Caco-2 (cell line): ENCODE data around the gene NMNAT2. TPM values are rescaled to one million over a fixed set of nuclear protein-coding genes. Genes with fewer than 3 reads are reported as not detected.
A peak's percentile ranks its signal among the peaks of the same experiment; 100 is the strongest.

Experiments used
- BruUV-seq: library from RNA; stranded (reverse); fragments of 400-500 nt; replicated peaks from 2 replicates; lab custom pipeline; 2021; lab: Mats Ljungman, UMichigan
- CTCF ChIA-PET: fragments of 300-600 bp; sonication (Branson Sonifier 250); formaldehyde crosslinking; loops from one replicate; lab custom pipeline; 2022; ENCODE audit warnings: antibody characterized with exemption; lab: Charles Lee
- POLR2A ChIA-PET: fragments of 300-600 bp; sonication (Branson Sonifier 250); formaldehyde crosslinking; loops from one replicate; lab custom pipeline; 2022; ENCODE audit warnings: antibody characterized with exemption; lab: Charles Lee
- DNase-seq, 2 experiments: peaks; one replicate each; pipeline versions ENCODE4 v3.0.0 to v3.0.0-alpha.2; 2020 to 2022
- H3K27me3 ChIP-seq: replicated peaks from 2 replicates; pipeline ENCODE4 v1.6.0; 2011; ENCODE audit warnings: low read length; ENCODE audit not compliant: control insufficient read depth, insufficient read depth
- H3K36me3 ChIP-seq: 2 replicates; pipeline ENCODE4 v1.5.1; 2011; ENCODE audit warnings: low read length; ENCODE audit not compliant: control insufficient read depth, insufficient read depth
- H3K4me1 ChIP-seq: fragments of 250-450 bp; sonication (Bioruptor Pico); 2 replicates; pipeline ENCODE4 v1.5.1; 2020; ENCODE audit warnings: mild to moderate bottlenecking
- H3K4me3 ChIP-seq: 2 replicates; pipeline ENCODE4 v1.5.1; 2011; ENCODE audit warnings: low read depth, mild to moderate bottlenecking, control low read depth, low read length
- H3K9me3 ChIP-seq: fragments of 250-450 bp; sonication (Bioruptor Pico); 2 replicates; pipeline ENCODE4 v1.5.1; 2020; ENCODE audit warnings: mild to moderate bottlenecking, moderate library complexity
- H3K27ac Mint-ChIP-seq: one replicate; pipeline ENCODE4 v1.8.0; 2022; ENCODE audit warnings: mixed read lengths; ENCODE audit not compliant: unreplicated experiment
- H3K27me3 Mint-ChIP-seq: one replicate; pipeline ENCODE4 v1.8.0; 2022; ENCODE audit warnings: mixed read lengths; ENCODE audit not compliant: insufficient read depth, unreplicated experiment
- H3K36me3 Mint-ChIP-seq: one replicate; pipeline ENCODE4 v1.8.0; 2022; ENCODE audit warnings: mild to moderate bottlenecking, mixed read lengths; ENCODE audit not compliant: insufficient read depth, unreplicated experiment
- H3K4me1 Mint-ChIP-seq: one replicate; pipeline ENCODE4 v1.8.0; 2022; ENCODE audit warnings: low read depth, mixed read lengths; ENCODE audit not compliant: unreplicated experiment
- H3K4me3 Mint-ChIP-seq: one replicate; pipeline ENCODE4 v1.8.0; 2022; ENCODE audit warnings: mild to moderate bottlenecking, moderate library complexity, mixed read lengths; ENCODE audit not compliant: unreplicated experiment
- H3K9me3 Mint-ChIP-seq: one replicate; pipeline ENCODE4 v1.8.0; 2022; ENCODE audit warnings: mixed read lengths; ENCODE audit not compliant: unreplicated experiment
- intact Hi-C: fragments of 100-400 bp; cut with micrococcal nuclease; formaldehyde crosslinking; loops from one replicate; pipeline ENCODE4 v1.10.0; 2022; ENCODE audit not compliant: unreplicated experiment
- total RNA-seq: library from RNA; stranded (reverse); gene quantifications from 2 replicates; pipeline ENCODE4 v1.2.3, GENCODE V29; 2022
- TF ChIP-seq, protein P1 (sequence below), 2 experiments: fragments of 200-600 bp in 1 of 2; IDR thresholded peaks; 1 replicate in 1 of 2; 2 replicates in 1 of 2; pipeline versions ENCODE4 v1.5.1 to v1.8.0; 2011 to 2022; ENCODE audit warnings: antibody characterized with exemption in 1 of 2, control low read depth in 1 of 2, inconsistent platforms in 1 of 2, low read depth in 1 of 2, low read length in 1 of 2, mild to moderate bottlenecking in 1 of 2, moderate library complexity in 1 of 2; ENCODE audit not compliant: insufficient read depth in 1 of 2, severe bottlenecking in 1 of 2, unreplicated experiment in 1 of 2

NMNAT2 gene
- total RNA-seq, 1 experiment from 2014 or later: 16.4 TPM

DNA sequence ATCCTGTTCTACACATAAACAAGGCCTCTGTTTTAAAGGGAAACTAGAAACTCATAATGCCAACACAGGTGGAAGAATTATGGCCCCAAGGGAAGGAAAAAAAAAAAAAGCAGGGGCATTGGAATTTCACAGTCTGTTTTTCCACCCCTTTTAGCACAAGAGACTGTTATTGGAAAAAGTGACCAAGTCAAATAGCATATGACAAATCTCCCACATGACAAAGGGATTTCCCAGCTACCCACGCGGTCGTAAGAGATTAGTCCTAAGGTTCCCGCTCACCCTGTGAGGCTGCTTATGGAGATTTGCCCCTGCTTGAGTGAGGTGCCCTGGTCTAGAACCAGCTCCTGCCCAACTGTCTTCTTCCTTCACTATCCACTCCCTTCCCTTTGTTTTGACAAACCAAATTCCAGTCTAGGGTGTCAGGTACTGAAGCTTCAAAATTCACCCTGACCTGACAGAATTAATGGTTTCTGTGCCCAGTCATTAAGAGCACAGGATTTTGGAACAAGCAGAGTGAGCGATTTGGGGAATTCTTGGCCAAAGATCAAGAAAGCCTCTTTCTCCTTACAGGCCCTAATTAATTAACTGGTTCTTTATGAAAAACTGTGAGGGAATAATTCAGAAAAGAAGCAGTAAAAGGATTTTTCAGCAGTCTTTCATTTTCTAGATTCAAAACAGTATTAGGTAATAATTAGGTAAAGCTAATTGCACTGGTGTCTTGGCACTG lies 107.3 kb downstream of the NMNAT2 start:
- Histone ChIP-seq H3K9me3 (no peaks in the 10 kb centered on the region), H3K36me3 (no peaks in the 10 kb centered on the region), H3K4me1 (no peaks in the 10 kb centered on the region), H3K4me3 (no peak overlapping the region), H3K27me3 (no peaks in the 10 kb centered on the region)
- no peaks in the 10 kb centered on the region for H3K9me3 Mint-ChIP-seq
- POLR2A ChIA-PET: no interaction called here
- TF ChIP-seq, protein P1, sequence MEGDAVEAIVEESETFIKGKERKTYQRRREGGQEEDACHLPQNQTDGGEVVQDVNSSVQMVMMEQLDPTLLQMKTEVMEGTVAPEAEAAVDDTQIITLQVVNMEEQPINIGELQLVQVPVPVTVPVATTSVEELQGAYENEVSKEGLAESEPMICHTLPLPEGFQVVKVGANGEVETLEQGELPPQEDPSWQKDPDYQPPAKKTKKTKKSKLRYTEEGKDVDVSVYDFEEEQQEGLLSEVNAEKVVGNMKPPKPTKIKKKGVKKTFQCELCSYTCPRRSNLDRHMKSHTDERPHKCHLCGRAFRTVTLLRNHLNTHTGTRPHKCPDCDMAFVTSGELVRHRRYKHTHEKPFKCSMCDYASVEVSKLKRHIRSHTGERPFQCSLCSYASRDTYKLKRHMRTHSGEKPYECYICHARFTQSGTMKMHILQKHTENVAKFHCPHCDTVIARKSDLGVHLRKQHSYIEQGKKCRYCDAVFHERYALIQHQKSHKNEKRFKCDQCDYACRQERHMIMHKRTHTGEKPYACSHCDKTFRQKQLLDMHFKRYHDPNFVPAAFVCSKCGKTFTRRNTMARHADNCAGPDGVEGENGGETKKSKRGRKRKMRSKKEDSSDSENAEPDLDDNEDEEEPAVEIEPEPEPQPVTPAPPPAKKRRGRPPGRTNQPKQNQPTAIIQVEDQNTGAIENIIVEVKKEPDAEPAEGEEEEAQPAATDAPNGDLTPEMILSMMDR (IDR thresholded peaks at IDR 0.05; ENCODE audit: insufficient read depth in 1 of 2, low read depth in 1 of 2, low read length in 1 of 2, severe bottlenecking in 1 of 2, unreplicated experiment in 1 of 2): no peak
- no peaks in the 10 kb centered on the region for H3K4me1 Mint-ChIP-seq
- BruUV-seq: no TSS peak
- H3K27ac Mint-ChIP-seq: no peak overlapping the region
- no peak overlapping the region for H3K4me3 Mint-ChIP-seq
- H3K36me3 Mint-ChIP-seq: peaks cover 6% of the 10 kb centered on the region
- no peak for DNase-seq
- intact Hi-C loops: no loop called here
- no peaks in the 10 kb centered on the region for H3K27me3 Mint-ChIP-seq
- CTCF ChIA-PET: interaction anchor here (0.8 kb wide), 1 partner anchor 23 kb away, joined by 3 read pairs; no protein-coding TSS in a partner anchor

DNA sequence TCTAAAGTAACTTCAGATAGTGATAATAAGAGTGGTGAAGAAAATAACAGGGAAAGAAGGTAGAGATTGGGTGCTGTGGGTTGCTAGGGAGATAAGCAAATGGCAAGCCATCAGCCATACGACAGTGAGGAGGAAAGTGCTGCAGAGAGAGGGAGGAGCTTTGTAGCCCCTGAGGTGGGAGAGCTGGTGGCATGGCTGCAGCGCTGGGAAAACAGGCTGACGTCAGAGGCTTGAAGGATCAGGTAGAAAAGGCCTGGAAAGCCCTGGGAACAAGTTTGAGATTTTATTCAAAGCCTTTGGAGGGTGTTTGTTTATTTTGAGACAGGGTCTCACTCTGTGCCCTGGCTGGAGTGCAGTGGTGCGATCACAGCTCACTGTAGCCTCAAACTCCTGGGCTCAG lies 109.5 kb downstream of the NMNAT2 start:
- Mint-ChIP-seq H3K9me3 (no peaks in the 10 kb centered on the region), H3K4me1 (peaks cover 13% of the 10 kb centered on the region), H3K36me3 (peaks cover 6% of the 10 kb centered on the region), H3K27ac (no peak overlapping the region), H3K27me3 (no peaks in the 10 kb centered on the region), H3K4me3 (no peak overlapping the region)
- BruUV-seq: no TSS peak
- H3K36me3 ChIP-seq: no peaks in the 10 kb centered on the region
- H3K4me3 ChIP-seq: no peak overlapping the region
- no peaks in the 10 kb centered on the region for H3K9me3 ChIP-seq
- no peaks in the 10 kb centered on the region for H3K27me3 ChIP-seq
- TF ChIP-seq, protein P1 (IDR thresholded peaks at IDR 0.05; ENCODE audit: insufficient read depth in 1 of 2, low read depth in 1 of 2, low read length in 1 of 2, severe bottlenecking in 1 of 2, unreplicated experiment in 1 of 2): no peak
- intact Hi-C loops: no loop called here
- CTCF ChIA-PET: no interaction called here
- peaks cover 6% of the 10 kb centered on the region for H3K4me1 ChIP-seq
- no peak for DNase-seq
- POLR2A ChIA-PET: no interaction called here

DNA sequence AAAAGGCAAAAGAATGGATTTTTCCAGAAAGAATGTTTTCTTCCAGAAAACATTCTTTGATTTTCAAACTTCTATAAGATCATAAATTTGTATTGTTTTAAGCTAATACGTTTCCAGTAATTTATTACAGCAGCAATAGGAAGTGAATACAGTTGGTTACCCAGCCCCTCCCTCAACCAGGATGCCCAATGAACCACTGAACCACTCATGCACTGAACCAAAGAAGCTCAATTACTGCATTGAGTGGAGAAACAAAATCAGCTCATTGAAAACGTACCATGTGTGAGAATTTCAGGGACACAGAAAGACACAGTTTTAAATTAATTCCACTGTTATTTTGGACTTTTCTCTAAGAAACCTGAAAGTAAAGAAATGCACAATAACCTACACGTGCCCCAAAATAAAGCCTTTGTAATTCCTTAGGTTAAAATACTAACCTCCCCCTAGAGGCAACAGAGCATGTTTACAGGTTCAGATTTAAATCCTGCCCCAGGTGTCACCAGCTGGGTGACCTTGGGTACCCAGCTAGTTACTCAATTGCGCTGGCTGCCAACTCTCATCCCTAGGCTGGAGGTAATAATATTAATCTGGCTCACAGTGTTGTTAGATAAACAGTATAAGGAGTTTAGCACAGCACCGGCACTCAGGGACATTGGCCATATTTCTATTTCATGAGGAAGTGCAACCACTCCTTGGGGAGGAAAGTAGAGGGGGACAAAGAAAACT lies 111.7 kb downstream of the NMNAT2 start:
- BruUV-seq: no TSS peak
- DNase-seq: no peak
- Mint-ChIP-seq H3K27ac (no peak overlapping the region), H3K27me3 (no peaks in the 10 kb centered on the region), H3K4me1 (peaks cover 26% of the 10 kb centered on the region), H3K4me3 (no peak overlapping the region), H3K36me3 (peaks cover 6% of the 10 kb centered on the region), H3K9me3 (no peaks in the 10 kb centered on the region)
- H3K4me3 ChIP-seq: no peak overlapping the region
- peaks cover 6% of the 10 kb centered on the region for H3K4me1 ChIP-seq
- TF ChIP-seq, protein P1 (IDR thresholded peaks at IDR 0.05; ENCODE audit: insufficient read depth in 1 of 2, low read depth in 1 of 2, low read length in 1 of 2, severe bottlenecking in 1 of 2, unreplicated experiment in 1 of 2): peak; percentile 20 to 64
- H3K9me3 ChIP-seq: no peaks in the 10 kb centered on the region
- no peaks in the 10 kb centered on the region for H3K36me3 ChIP-seq
- ChIA-PET POLR2A (no interaction called here), CTCF (interaction anchor here (1.1 kb wide), 1 partner anchor 17 kb away, joined by 5 read pairs; no protein-coding TSS in a partner anchor)
- intact Hi-C loops: no loop called here
- no peaks in the 10 kb centered on the region for H3K27me3 ChIP-seq
